K562 (cell line): ENCODE results near the gene RNASEH2A. TPM values are rescaled to one million over a fixed set of nuclear protein-coding genes. Genes with fewer than 3 reads are reported as not detected.
A peak's percentile ranks its signal among the peaks of the same experiment; 100 is the strongest.

Experiments used
- CBX3 ChIP-seq, 2 experiments: IDR thresholded peaks; 1 replicate in 1 of 2; 2 replicates in 1 of 2; pipeline ENCODE4 v1.6.1; 2012; ENCODE audit warnings: inconsistent platforms in 2 of 2, low read length in 2 of 2, borderline replicate concordance in 1 of 2, control low read depth in 1 of 2
- FOXP1 ChIP-seq: sonication (generic); formaldehyde crosslinking; IDR thresholded peaks from 2 replicates; pipeline ENCODE4 v1.8.0; 2022; ENCODE audit warnings: mild to moderate bottlenecking, missing genetic modification reagents
- FUS ChIP-seq: fragments of 200-400 bp; formaldehyde crosslinking; optimal IDR thresholded peaks from 2 replicates; pipeline ENCODE3; 2017; ENCODE audit warnings: low read depth, low read length
- GATAD2A ChIP-seq: fragments of 450-650 bp; IDR thresholded peaks from 2 replicates; pipeline ENCODE4 v1.6.1; 2017
- HDAC6 ChIP-seq: IDR thresholded peaks from 2 replicates; pipeline ENCODE4 v1.6.1; 2012; ENCODE audit warnings: low read depth, mild to moderate bottlenecking, control low read depth, inconsistent platforms, low read length, moderate library complexity
- KLF13 ChIP-seq: fragments of 450-650 bp; IDR thresholded peaks from 2 replicates; pipeline ENCODE4 v1.6.1; 2016; ENCODE audit warnings: missing genetic modification characterization, low read depth, mild to moderate bottlenecking, missing compliant biosample characterization, moderate library complexity, borderline replicate concordance
- MCM3 ChIP-seq: fragments of 450-650 bp; IDR thresholded peaks from 2 replicates; pipeline ENCODE4 v1.6.1; 2016
- MYBL2 ChIP-seq, 2 experiments: fragments of 450-650 bp in 1 of 2; sonication (generic) in 1 of 2; formaldehyde crosslinking in 1 of 2; IDR thresholded peaks; 2 replicates each; pipeline versions ENCODE4 v1.6.1 to v1.8.1; 2017 to 2022; ENCODE audit warnings: borderline replicate concordance in 1 of 2, inconsistent platforms in 1 of 2, low read depth in 1 of 2, mild to moderate bottlenecking in 1 of 2, missing genetic modification reagents in 1 of 2, moderate library complexity in 1 of 2
- SMC3 ChIP-seq: conservative IDR thresholded peaks from 2 replicates; pipeline ENCODE4 v1.6.1; 2011; ENCODE audit warnings: low read depth, low read length, improper control_type of control experiment; ENCODE audit not compliant: insufficient read depth
- STAT5B ChIP-seq: fragments of 250-450 bp; sonication (Bioruptor Pico); IDR thresholded peaks from 2 replicates; pipeline ENCODE4 v1.8.0; 2021; ENCODE audit warnings: mild to moderate bottlenecking, inconsistent platforms
- TAF7 ChIP-seq: fragments of 450-650 bp; IDR thresholded peaks from 2 replicates; pipeline ENCODE4 v1.6.1; 2016; ENCODE audit warnings: missing genetic modification characterization, missing compliant biosample characterization
- TRIM28 ChIP-seq: fragments of 450-650 bp; IDR thresholded peaks from 2 replicates; pipeline ENCODE4 v1.6.1; 2017
- ZBED1 ChIP-seq: IDR thresholded peaks from 2 replicates; pipeline ENCODE4 v1.6.1; 2014
- ZBTB8A ChIP-seq: fragments of 450-650 bp; IDR thresholded peaks from 2 replicates; pipeline ENCODE4 v1.6.1; 2018; ENCODE audit warnings: mild to moderate bottlenecking, moderate library complexity; ENCODE audit not compliant: partially characterized antibody
- ZNF197 ChIP-seq: fragments of 200-800 bp; sonication (Bioruptor generic); IDR thresholded peaks from 2 replicates; pipeline ENCODE4 v1.6.1; 2016; ENCODE audit warnings: low read depth, missing genetic modification characterization, missing compliant biosample characterization
- ZNF239 ChIP-seq: fragments of 250-450 bp; sonication (Bioruptor Pico); IDR thresholded peaks from 2 replicates; pipeline ENCODE4 v1.4.0; 2020; ENCODE audit warnings: mild to moderate bottlenecking
- ZNF274 ChIP-seq: IDR thresholded peaks from 2 replicates; pipeline ENCODE4 v1.6.1; 2011; ENCODE audit warnings: low read depth, mild to moderate bottlenecking, low read length, moderate library complexity, borderline replicate concordance
- ZNF354B ChIP-seq: fragments of 250-450 bp; sonication (Bioruptor Pico); IDR thresholded peaks from 2 replicates; pipeline ENCODE4 v1.4.0; 2020
- ZNF707 ChIP-seq: fragments of 250-450 bp; sonication (Bioruptor Pico); conservative IDR thresholded peaks from 2 replicates; pipeline ENCODE4 v1.8.0; 2022; ENCODE audit warnings: inconsistent platforms, mild to moderate bottlenecking, moderate library complexity
- polyA plus RNA-seq, 8 experiments: library from polyadenylated mRNA; depleted of rRNA in 4 of 8; stranded (reverse) in 5 of 8; unstranded in 3 of 8; fragments of >200 nt; fragmentation: Nextera tagmentation in 2 of 8; fragmentation: Illumina TruSeq in 1 of 8; extraction: Ambion mirVana in 2 of 8; extraction: Trizol in 1 of 8; gene quantifications; 2 replicates each; pipeline versions ENCODE4 v1.2.1 to v1.2.3, GENCODE V29; 2011 to 2014; ENCODE audit warnings: inconsistent platforms in 1 of 8, missing spikeins in 1 of 8
- total RNA-seq, 7 experiments: library from RNA; depleted of rRNA in 6 of 7; stranded (reverse); fragments of >200 nt in 6 of 7; fragmentation: Illumina TruSeq in 2 of 7; extraction: Trizol in 2 of 7; gene quantifications; 2 replicates each; pipeline versions ENCODE4 v1.2.1 to v1.2.3, GENCODE V29; 2011 to 2021; ENCODE audit warnings: low replicate concordance in 1 of 7
- TF ChIP-seq, protein P1 (sequence below): conservative IDR thresholded peaks from 2 replicates; pipeline ENCODE4 v1.6.1; 2011; ENCODE audit warnings: low read depth, mild to moderate bottlenecking, low read length; ENCODE audit not compliant: control insufficient read depth
- TF ChIP-seq, protein P2 (sequence below): fragments of 450-650 bp; IDR thresholded peaks from 2 replicates; pipeline ENCODE4 v1.6.1; 2016; ENCODE audit warnings: borderline replicate concordance
- TF ChIP-seq, protein P3 (sequence below): sonication (generic); formaldehyde crosslinking; IDR thresholded peaks from 2 replicates; pipeline ENCODE4 v1.4.0; 2020; ENCODE audit warnings: mild to moderate bottlenecking, missing genetic modification reagents
- TF ChIP-seq, protein P4 (sequence below): fragments of 250-450 bp; sonication (Bioruptor Pico); IDR thresholded peaks from 2 replicates; pipeline ENCODE4 v1.8.0; 2022; ENCODE audit warnings: inconsistent platforms, mild to moderate bottlenecking, moderate library complexity, borderline replicate concordance
- TF ChIP-seq, protein P5 (sequence below): fragments of 250-450 bp; sonication (Bioruptor Pico); IDR thresholded peaks from 2 replicates; pipeline ENCODE4 v1.8.0; 2021; ENCODE audit warnings: moderate library complexity, mild to moderate bottlenecking, inconsistent platforms

RNASEH2A gene
- total and polyA plus RNA-seq, 9 of the 15 experiments (the other 6 are each of a cell fraction or from before 2014, with no cell fraction given) = 22.3 to 78.0 (median 61.7) TPM

DNA sequence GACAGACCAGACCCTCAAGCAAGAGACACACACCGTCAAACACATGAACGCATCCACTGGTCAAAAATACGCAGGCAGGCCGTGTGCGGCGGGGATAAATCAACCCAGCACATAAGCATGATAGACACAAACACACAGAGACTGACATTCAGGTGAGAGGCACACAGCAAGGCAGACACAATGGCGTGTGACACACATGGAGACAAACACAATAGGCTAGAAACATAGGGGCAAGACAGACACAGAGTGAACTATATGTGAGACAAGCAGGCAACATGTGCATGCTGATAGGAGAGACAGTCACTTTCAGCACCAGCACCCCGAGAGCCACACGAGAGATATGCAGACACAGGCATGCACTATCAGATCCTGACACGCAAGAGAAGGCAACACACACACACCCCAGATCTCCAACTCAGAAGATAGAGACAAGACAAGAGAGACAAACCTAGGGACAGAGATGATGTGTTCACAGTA lies 22.0 kb upstream of the RNASEH2A start (continued):
- TF ChIP-seq, protein P1, sequence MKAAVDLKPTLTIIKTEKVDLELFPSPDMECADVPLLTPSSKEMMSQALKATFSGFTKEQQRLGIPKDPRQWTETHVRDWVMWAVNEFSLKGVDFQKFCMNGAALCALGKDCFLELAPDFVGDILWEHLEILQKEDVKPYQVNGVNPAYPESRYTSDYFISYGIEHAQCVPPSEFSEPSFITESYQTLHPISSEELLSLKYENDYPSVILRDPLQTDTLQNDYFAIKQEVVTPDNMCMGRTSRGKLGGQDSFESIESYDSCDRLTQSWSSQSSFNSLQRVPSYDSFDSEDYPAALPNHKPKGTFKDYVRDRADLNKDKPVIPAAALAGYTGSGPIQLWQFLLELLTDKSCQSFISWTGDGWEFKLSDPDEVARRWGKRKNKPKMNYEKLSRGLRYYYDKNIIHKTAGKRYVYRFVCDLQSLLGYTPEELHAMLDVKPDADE = no peak
- TF ChIP-seq ZNF197 (CRISPR knock-in tag) (no peak), MYBL2 (IDR thresholded peaks at IDR 0.05; ENCODE audit: low read depth) (no peak), MYBL2 (CRISPR knock-in tag; IDR thresholded peaks at IDR 0.05; ENCODE audit: borderline replicate concordance) (no peak), TAF7 (tag) (no peak), ZNF354B (CRISPR knock-in tag) (no peak), CBX3 (IDR thresholded peaks at IDR 0.05; ENCODE audit: borderline replicate concordance in 1 of 2, low read length in 2 of 2) (peak in 1 of 2 experiments; percentile 55; a peak in 1 of 3 replicates), ZBTB8A (no peak), ZNF707 (CRISPR knock-in tag) (no peak), FOXP1 (CRISPR knock-in tag) (no peak), STAT5B (CRISPR knock-in tag) (no peak), HDAC6 (no peak), SMC3 (no peak), ZBED1 (no peak), ZNF274 (no peak), GATAD2A (peak; percentile 92), FUS (no peak), TRIM28 (no peak; the same call in 1 of the 2 replicates), MCM3 (no peak), ZNF239 (no peak; the same call in 1 of the 2 replicates), KLF13 (tag) (no peak)
- TF ChIP-seq, protein P2, sequence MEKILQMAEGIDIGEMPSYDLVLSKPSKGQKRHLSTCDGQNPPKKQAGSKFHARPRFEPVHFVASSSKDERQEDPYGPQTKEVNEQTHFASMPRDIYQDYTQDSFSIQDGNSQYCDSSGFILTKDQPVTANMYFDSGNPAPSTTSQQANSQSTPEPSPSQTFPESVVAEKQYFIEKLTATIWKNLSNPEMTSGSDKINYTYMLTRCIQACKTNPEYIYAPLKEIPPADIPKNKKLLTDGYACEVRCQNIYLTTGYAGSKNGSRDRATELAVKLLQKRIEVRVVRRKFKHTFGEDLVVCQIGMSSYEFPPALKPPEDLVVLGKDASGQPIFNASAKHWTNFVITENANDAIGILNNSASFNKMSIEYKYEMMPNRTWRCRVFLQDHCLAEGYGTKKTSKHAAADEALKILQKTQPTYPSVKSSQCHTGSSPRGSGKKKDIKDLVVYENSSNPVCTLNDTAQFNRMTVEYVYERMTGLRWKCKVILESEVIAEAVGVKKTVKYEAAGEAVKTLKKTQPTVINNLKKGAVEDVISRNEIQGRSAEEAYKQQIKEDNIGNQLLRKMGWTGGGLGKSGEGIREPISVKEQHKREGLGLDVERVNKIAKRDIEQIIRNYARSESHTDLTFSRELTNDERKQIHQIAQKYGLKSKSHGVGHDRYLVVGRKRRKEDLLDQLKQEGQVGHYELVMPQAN = peak; percentile 75
- TF ChIP-seq, protein P3, sequence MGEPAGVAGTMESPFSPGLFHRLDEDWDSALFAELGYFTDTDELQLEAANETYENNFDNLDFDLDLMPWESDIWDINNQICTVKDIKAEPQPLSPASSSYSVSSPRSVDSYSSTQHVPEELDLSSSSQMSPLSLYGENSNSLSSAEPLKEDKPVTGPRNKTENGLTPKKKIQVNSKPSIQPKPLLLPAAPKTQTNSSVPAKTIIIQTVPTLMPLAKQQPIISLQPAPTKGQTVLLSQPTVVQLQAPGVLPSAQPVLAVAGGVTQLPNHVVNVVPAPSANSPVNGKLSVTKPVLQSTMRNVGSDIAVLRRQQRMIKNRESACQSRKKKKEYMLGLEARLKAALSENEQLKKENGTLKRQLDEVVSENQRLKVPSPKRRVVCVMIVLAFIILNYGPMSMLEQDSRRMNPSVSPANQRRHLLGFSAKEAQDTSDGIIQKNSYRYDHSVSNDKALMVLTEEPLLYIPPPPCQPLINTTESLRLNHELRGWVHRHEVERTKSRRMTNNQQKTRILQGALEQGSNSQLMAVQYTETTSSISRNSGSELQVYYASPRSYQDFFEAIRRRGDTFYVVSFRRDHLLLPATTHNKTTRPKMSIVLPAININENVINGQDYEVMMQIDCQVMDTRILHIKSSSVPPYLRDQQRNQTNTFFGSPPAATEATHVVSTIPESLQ (CRISPR knock-in tag) = no peak
- TF ChIP-seq, protein P4, sequence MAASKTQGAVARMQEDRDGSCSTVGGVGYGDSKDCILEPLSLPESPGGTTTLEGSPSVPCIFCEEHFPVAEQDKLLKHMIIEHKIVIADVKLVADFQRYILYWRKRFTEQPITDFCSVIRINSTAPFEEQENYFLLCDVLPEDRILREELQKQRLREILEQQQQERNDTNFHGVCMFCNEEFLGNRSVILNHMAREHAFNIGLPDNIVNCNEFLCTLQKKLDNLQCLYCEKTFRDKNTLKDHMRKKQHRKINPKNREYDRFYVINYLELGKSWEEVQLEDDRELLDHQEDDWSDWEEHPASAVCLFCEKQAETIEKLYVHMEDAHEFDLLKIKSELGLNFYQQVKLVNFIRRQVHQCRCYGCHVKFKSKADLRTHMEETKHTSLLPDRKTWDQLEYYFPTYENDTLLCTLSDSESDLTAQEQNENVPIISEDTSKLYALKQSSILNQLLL = no peak
- TF ChIP-seq, protein P5, sequence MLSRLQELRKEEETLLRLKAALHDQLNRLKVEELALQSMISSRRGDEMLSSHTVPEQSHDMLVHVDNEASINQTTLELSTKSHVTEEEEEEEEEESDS (CRISPR knock-in tag) = no peak
